H1 (cell line): Measurements from ENCODE around the gene BMPR1A. TPM values are rescaled to one million over a fixed set of nuclear protein-coding genes. Genes with fewer than 3 reads are reported as not detected.

ENCODE experiments used
- CTCF ChIA-PET: fragments of 300-600 bp; sonication (Branson Sonifier 250); formaldehyde crosslinking; loops from one replicate; lab custom pipeline; 2021; ENCODE audit not compliant: partially characterized antibody; lab: Charles Lee
- POLR2A ChIA-PET: fragments of 300-600 bp; sonication (Branson Sonifier 250); formaldehyde crosslinking; loops from one replicate; lab custom pipeline; 2021; ENCODE audit warnings: inconsistent platforms; ENCODE audit not compliant: partially characterized antibody; lab: Charles Lee
- DNase-seq, 2 experiments: peaks; one replicate each; pipeline versions ENCODE4 v3.0.0 to v3.0.0-alpha.2; 2010 to 2022; ENCODE audit warnings: low spot score in 2 of 2, low read depth in 1 of 2, mixed read lengths in 1 of 2
- FAIRE-seq: peaks from 2 replicates; lab custom pipeline; 2011; peaks lifted over from hg19 to GRCh38; lab: Jason Lieb, UNC
- H2AFZ ChIP-seq: 2 replicates; pipeline ENCODE4 v1.8.1; 2012; ENCODE audit warnings: low read length, inconsistent platforms
- H2AK5ac ChIP-seq: 2 replicates; pipeline ENCODE4 v1.6.1; 2013; ENCODE audit warnings: low read depth, low read length
- H2BK120ac ChIP-seq: replicated peaks from 2 replicates; pipeline ENCODE3; 2013; ENCODE audit warnings: low read depth, low read length, inconsistent platforms
- H2BK12ac ChIP-seq: 2 replicates; pipeline ENCODE4 v1.6.1; 2013; ENCODE audit warnings: low read depth, low read length
- H2BK15ac ChIP-seq: 2 replicates; pipeline ENCODE4 v1.6.1; 2013; ENCODE audit warnings: low read length
- H2BK20ac ChIP-seq: 2 replicates; pipeline ENCODE4 v1.6.1; 2013; ENCODE audit warnings: low read length
- H2BK5ac ChIP-seq: 2 replicates; pipeline ENCODE4 v1.6.1; 2013; ENCODE audit warnings: low read depth, low read length
- H3K14ac ChIP-seq: 2 replicates; pipeline ENCODE4 v1.6.1; 2013; ENCODE audit warnings: inconsistent platforms; ENCODE audit not compliant: insufficient read length
- H3K18ac ChIP-seq: 2 replicates; pipeline ENCODE4 v1.6.1; 2013; ENCODE audit warnings: low read length; ENCODE audit errors: extremely low read depth
- H3K23ac ChIP-seq: 2 replicates; pipeline ENCODE4 v1.6.1; 2013; ENCODE audit warnings: inconsistent platforms; ENCODE audit not compliant: insufficient read length
- H3K23me2 ChIP-seq: 2 replicates; pipeline ENCODE4 v1.6.1; 2013; ENCODE audit warnings: low read depth, low read length
- H3K27ac ChIP-seq: 2 replicates; pipeline ENCODE4 v1.6.1; 2011; ENCODE audit warnings: low read depth, low read length, inconsistent platforms
- H3K27me3 ChIP-seq, 4 experiments: replicated peaks in 1 of 4; 1 replicate in 1 of 4; 2 replicates in 3 of 4; pipeline versions ENCODE4 v1.6.1 to v1.8.1; 2011 to 2013; ENCODE audit warnings: low read length in 3 of 4, mild to moderate bottlenecking in 3 of 4, inconsistent platforms in 2 of 4, mixed read lengths in 2 of 4, moderate library complexity in 1 of 4; ENCODE audit not compliant: control insufficient read depth in 3 of 4, insufficient read depth in 3 of 4; ENCODE audit errors: extremely low read depth in 1 of 4
- H3K36me3 ChIP-seq, 4 experiments: 2 replicates each; pipeline versions ENCODE4 v1.6.1 to v1.8.1; 2011 to 2013; ENCODE audit warnings: mild to moderate bottlenecking in 4 of 4, low read length in 3 of 4, moderate library complexity in 2 of 4, control low read depth in 1 of 4, inconsistent platforms in 1 of 4; ENCODE audit not compliant: insufficient read depth in 4 of 4, control insufficient read depth in 2 of 4
- H3K4ac ChIP-seq: replicated peaks from 2 replicates; pipeline ENCODE3; 2013; ENCODE audit warnings: low read length, low read depth, mixed read lengths, inconsistent platforms; ENCODE audit not compliant: insufficient read length
- H3K4me1 ChIP-seq, 4 experiments: replicated peaks in 1 of 4; 1 replicate in 1 of 4; 2 replicates in 3 of 4; pipeline versions ENCODE4 v1.6.1 to v1.8.1; 2011 to 2013; ENCODE audit warnings: low read length in 3 of 4, inconsistent platforms in 2 of 4, mixed read lengths in 1 of 4; ENCODE audit not compliant: insufficient read depth in 4 of 4, control insufficient read depth in 3 of 4
- H3K4me2 ChIP-seq, 2 experiments: 2 replicates each; pipeline versions ENCODE4 v1.6.1 to v1.8.1; 2011 to 2013; ENCODE audit warnings: low read depth in 2 of 2, low read length in 2 of 2, control low read depth in 1 of 2, inconsistent platforms in 1 of 2, mild to moderate bottlenecking in 1 of 2; ENCODE audit not compliant: insufficient read depth in 1 of 2
- H3K4me3 ChIP-seq, 4 experiments: fragments of 200-600, 300-600 bp in 1 of 4; sonication (generic), shearing (Covaris generic), sonication (Bioruptor Twin) in 1 of 4; 2 replicates each; pipeline versions ENCODE4 v1.5.1 to v1.8.1; 2011 to 2016; ENCODE audit warnings: low read length in 4 of 4, low read depth in 3 of 4, control low read depth in 2 of 4, inconsistent platforms in 2 of 4, mild to moderate bottlenecking in 2 of 4, mixed read lengths in 1 of 4, moderate library complexity in 1 of 4; ENCODE audit not compliant: insufficient read depth in 2 of 4; ENCODE audit errors: extremely low read depth in 1 of 4
- H3K56ac ChIP-seq: replicated peaks from 2 replicates; pipeline ENCODE3; 2013; ENCODE audit warnings: low read depth, mild to moderate bottlenecking, mixed read lengths, low read length, inconsistent platforms; ENCODE audit not compliant: insufficient read length
- H3K79me1 ChIP-seq: 2 replicates; pipeline ENCODE4 v1.6.1; 2013; ENCODE audit warnings: low read depth, low read length, control low read depth
- H3K79me2 ChIP-seq, 2 experiments: 2 replicates each; pipeline versions ENCODE4 v1.6.1 to v1.8.1; 2012 to 2013; ENCODE audit warnings: low read length in 2 of 2, mild to moderate bottlenecking in 2 of 2, inconsistent platforms in 1 of 2; ENCODE audit not compliant: insufficient read depth in 2 of 2, control insufficient read depth in 1 of 2
- H3K9ac ChIP-seq, 4 experiments: replicated peaks in 1 of 4; 1 replicate in 1 of 4; 2 replicates in 3 of 4; pipeline versions ENCODE4 v1.6.1 to v1.8.1; 2011 to 2013; ENCODE audit warnings: low read depth in 3 of 4, low read length in 3 of 4, control low read depth in 2 of 4, mild to moderate bottlenecking in 2 of 4, moderate library complexity in 2 of 4, inconsistent platforms in 1 of 4; ENCODE audit errors: extremely low read depth in 1 of 4
- H3K9me3 ChIP-seq, 2 experiments: 2 replicates each; pipeline versions ENCODE4 v1.6.1 to v1.8.1; 2012 to 2013; ENCODE audit warnings: mild to moderate bottlenecking in 2 of 2, moderate library complexity in 2 of 2, control low read depth in 1 of 2, inconsistent platforms in 1 of 2, low read depth in 1 of 2, low read length in 1 of 2, mixed read lengths in 1 of 2; ENCODE audit not compliant: insufficient read depth in 2 of 2
- H4K20me1 ChIP-seq, 2 experiments: replicated peaks in 1 of 2; 2 replicates each; pipeline versions ENCODE3 to v1.8.1; 2011 to 2013; ENCODE audit warnings: inconsistent platforms in 2 of 2, low read length in 2 of 2, mild to moderate bottlenecking in 1 of 2; ENCODE audit not compliant: insufficient read depth in 2 of 2, control insufficient read depth in 1 of 2
- H4K5ac ChIP-seq: 2 replicates; pipeline ENCODE4 v1.6.1; 2013; ENCODE audit warnings: low read length, low read depth, mixed read lengths, inconsistent platforms; ENCODE audit not compliant: insufficient read length
- H4K8ac ChIP-seq: 2 replicates; pipeline ENCODE4 v1.8.0; 2013; ENCODE audit warnings: mild to moderate bottlenecking, moderate library complexity, low read length, inconsistent platforms; ENCODE audit not compliant: insufficient read depth; ENCODE audit errors: extremely low read depth
- H4K91ac ChIP-seq: replicated peaks from 2 replicates; pipeline ENCODE3; 2013; ENCODE audit warnings: low read length, mixed read lengths, inconsistent platforms; ENCODE audit not compliant: insufficient read length
- HDAC6 ChIP-seq: IDR thresholded peaks from one replicate; pipeline ENCODE4 v1.7.1; 2012; ENCODE audit warnings: low read depth, mild to moderate bottlenecking, inconsistent platforms, low read length, moderate library complexity
- KDM1A ChIP-seq: fragments of 200-600, 300-600 bp; sonication (generic); IDR thresholded peaks from 2 replicates; pipeline ENCODE4 v1.7.1; 2016; ENCODE audit warnings: mild to moderate bottlenecking, low read length, borderline replicate concordance
- PHF8 ChIP-seq: fragments of 200-600 bp; sonication (generic); conservative IDR thresholded peaks from 2 replicates; pipeline ENCODE4 v1.7.1; 2012; ENCODE audit warnings: low read depth, mild to moderate bottlenecking, inconsistent platforms, low read length, moderate library complexity
- POLR2AphosphoS5 ChIP-seq: IDR thresholded peaks from 2 replicates; pipeline ENCODE4 v1.6.1; 2011; ENCODE audit warnings: low read depth, low read length
- SIN3A ChIP-seq, 2 experiments: IDR thresholded peaks in 1 of 2; conservative IDR thresholded peaks in 1 of 2; 2 replicates each; pipeline ENCODE4 v1.6.1; 2011 to 2012; ENCODE audit warnings: low read length in 2 of 2, improper control_type of control experiment in 1 of 2, low read depth in 1 of 2, mild to moderate bottlenecking in 1 of 2
- SP4 ChIP-seq: IDR thresholded peaks from 2 replicates; pipeline ENCODE4 v1.6.1; 2012; ENCODE audit warnings: low read length, inconsistent platforms
- TBP ChIP-seq: IDR thresholded peaks from 2 replicates; pipeline ENCODE4 v1.6.1; 2011; ENCODE audit warnings: low read depth, low read length, improper control_type of control experiment
- WGBS, 2 experiments: shearing (Covaris generic) in 1 of 2; methylation state at CpG; one replicate each; pipeline versions ENCODE4 v1.1.6 to v1.1.7; 2013 to 2015; ENCODE audit warnings: low lambda C conversion rate in 2 of 2, mixed read lengths in 2 of 2, inconsistent platforms in 1 of 2, low coverage in 1 of 2, missing lambda C conversion rate in 1 of 2; ENCODE audit not compliant: insufficient replicate concordance in 2 of 2, insufficient coverage in 1 of 2, insufficient read length in 1 of 2; ENCODE audit errors: extremely low coverage in 1 of 2, missing lambda C conversion rate in 1 of 2; 5-methylcytosine and 5-hydroxymethylcytosine counted together
- polyA plus RNA-seq, 7 experiments: library from polyadenylated mRNA; depleted of rRNA in 3 of 7; stranded (reverse) in 5 of 7; unstranded in 2 of 7; fragments of >200 nt in 5 of 7; fragments of 200-250 nt in 2 of 7; gene quantifications; 1 replicate in 5 of 7; 2 replicates in 1 of 7; 4 replicates in 1 of 7; pipeline versions ENCODE4 v1.2.1 to v1.2.3, GENCODE V29; 2011 to 2013; ENCODE audit warnings: missing spikeins in 2 of 7, mixed read lengths in 2 of 7
- total RNA-seq: library from RNA; stranded (reverse); fragmentation: NEBNext Ultra II Directional; extraction: Animal tissue kit (Norgen Biotek cat#: 25700); gene quantifications from 2 replicates; pipeline ENCODE4 v1.2.1, GENCODE V29; 2021

Gene BMPR1A
- total and polyA plus RNA-seq, 2 of the 8 experiments (the other 6 are each of a cell fraction or from before 2014, with no cell fraction given), result 34.4 to 129 TPM

DNA sequence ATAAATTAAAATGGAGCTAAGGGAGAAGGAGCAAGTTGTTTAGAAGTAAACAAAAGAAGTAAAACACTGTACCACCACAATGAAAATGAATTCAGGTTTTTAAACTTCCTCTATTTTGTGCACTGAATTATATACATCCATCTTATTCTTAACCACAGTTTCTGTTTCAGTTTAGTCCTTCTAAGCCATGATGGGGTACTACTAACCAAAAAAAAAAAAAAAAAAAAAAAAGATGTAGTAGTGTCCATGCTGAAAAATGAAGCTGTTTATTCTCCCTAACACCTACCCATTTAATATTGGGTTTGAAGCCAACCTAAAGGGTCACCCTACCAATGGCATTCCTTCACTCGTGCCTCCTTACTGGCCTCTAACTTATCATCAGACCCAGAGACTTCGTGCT, 3.4 kb upstream of the BMPR1A start:
- no peak overlapping the region for H4K8ac ChIP-seq
- no peak for TF ChIP-seq SP4
- no peak for TF ChIP-seq SIN3A (conservative IDR thresholded peaks at IDR 0.05 in 1 of 2, IDR thresholded peaks at IDR 0.05 in 1 of 2; ENCODE audit: low read depth in 1 of 2, low read length in 2 of 2)
- no peak for TF ChIP-seq PHF8
- TF ChIP-seq TBP, result no peak
- no peak for TF ChIP-seq KDM1A
- TF ChIP-seq HDAC6, result no peak
- TF ChIP-seq POLR2AphosphoS5, result no peak

More for the DNA sequence above, 3.4 kb upstream of the BMPR1A start:
- Histone ChIP-seq H4K20me1 (peaks cover 3 to 5% of the 10 kb centered on the region in 2 experiments), H3K14ac (no peak overlapping the region), H3K27me3 (no peaks in the 10 kb centered on the region), H2BK15ac (no peak overlapping the region), H2BK12ac (peak overlapping the region; percentile 5; the same call in 1 of the 2 replicates), H3K79me1 (peaks cover 5% of the 10 kb centered on the region; the same call in 1 of the 2 replicates), H3K4me3 (no peak overlapping the region), H2BK20ac (no peak overlapping the region), H2AFZ (no peak overlapping the region), H3K36me3 (no peaks in the 10 kb centered on the region), H2BK5ac (no peak overlapping the region), H3K9me3 (no peaks in the 10 kb centered on the region), H3K23me2 (peaks cover 5% of the 10 kb centered on the region; the same call in 1 of the 2 replicates), H3K23ac (no peak overlapping the region), H3K18ac (0 out of 2 replicates have a peak overlapping the region, but pooled peaks have one; percentile 5), H3K9ac (no peak overlapping the region), H3K4me1 (peaks cover 0 to 10% (median 6%) of the 10 kb centered on the region in 4 experiments; a peak in 6 of 7 replicates), H3K27ac (no peak overlapping the region), H3K79me2 (peaks cover 7 to 47% of the 10 kb centered on the region in 2 experiments; a peak in 3 of 4 replicates), H4K5ac (no peak overlapping the region), H2AK5ac (no peak overlapping the region), H3K4me2 (peak overlapping the region in 1 of 2 experiments; percentile 33; a peak in 1 of 4 replicates), H2BK120ac (no peak overlapping the region), H4K91ac (no peak overlapping the region), H3K56ac (no peak overlapping the region), H3K4ac (no peak overlapping the region)
- POLR2A ChIA-PET, result interaction anchor here (1.0 to 3.6 kb wide), 9 partner anchors 10 to 116 kb away, joined by 3 to 25 read pairs (median 3); no protein-coding TSS in a partner anchor
- DNase-seq, result no peak
- no peak for FAIRE-seq
- CTCF ChIA-PET, result interaction anchor here (0.8 to 1.8 kb wide), 13 partner anchors 11 to 156 kb away, joined by 3 to 8 read pairs (median 4); no protein-coding TSS in a partner anchor
- WGBS, 2 experiments, result 93% methylated on average over 2 of the region's 2 CpGs; no CpG with 5 or more reads in 1 of the 2 experiments
